ENCODE results near the gene SLC28A2. TPM values are rescaled to one million over a fixed set of nuclear protein-coding genes. Genes with fewer than 3 reads are reported as not detected.
"Not testable (repeated sequence)": the region's sequence is repeated elsewhere in the genome, so short reads cannot be mapped to it uniquely, and the experiment has no call there.

Gene SLC28A2
- polyA plus RNA-seq (ENCODE audit: insufficient read length) = 0.13 TPM

GRCh38 chr15:45251888-45252287, at the start of gene SLC28A2:
SLC28A2 (plus strand) TSS chr15:45252234; CDS start chr15:45253216, 982 bp downstream.
- DNase-seq (ENCODE audit: low read depth) = no peak

GRCh38 chr15:45203182-45203581, 48.9 kb upstream of the SLC28A2 start:
- no peak for DNase-seq (ENCODE audit: low read depth)

- no peak for DNase-seq (ENCODE audit: low read depth)
Measured at GRCh38 chr15:45205192-45205591, 46.8 kb upstream of the SLC28A2 start.

GRCh38 chr15:45212493-45212892, 39.5 kb upstream of the SLC28A2 start:
- DNase-seq (ENCODE audit: low read depth) = no peak

GRCh38 chr15:45221053-45221599, 30.9 kb upstream of the SLC28A2 start:
- no peak for DNase-seq (ENCODE audit: low read depth)

GRCh38 chr15:45221967-45222366, 30.1 kb upstream of the SLC28A2 start:
- DNase-seq (ENCODE audit: low read depth) = no peak

- no peak for DNase-seq (ENCODE audit: low read depth)
Measured at GRCh38 chr15:45224621-45225217, 27.3 kb upstream of the SLC28A2 start.

- DNase-seq (ENCODE audit: low read depth) = no peak
Measured at GRCh38 chr15:45225506-45226273, 26.3 kb upstream of the SLC28A2 start.

GRCh38 chr15:45228931-45229330, 23.1 kb upstream of the SLC28A2 start:
- no peak for DNase-seq (ENCODE audit: low read depth)

- DNase-seq (ENCODE audit: low read depth) = no peak
Measured at GRCh38 chr15:45230245-45230965, 21.6 kb upstream of the SLC28A2 start.

GRCh38 chr15:45231132-45231531, 20.9 kb upstream of the SLC28A2 start:
- DNase-seq (ENCODE audit: low read depth) = no peak

- no peak for DNase-seq (ENCODE audit: low read depth)
Measured at GRCh38 chr15:45231864-45232562, 20.0 kb upstream of the SLC28A2 start.

GRCh38 chr15:45234562-45235235, 17.3 kb upstream of the SLC28A2 start:
- DNase-seq (ENCODE audit: low read depth) = no peak

- DNase-seq (ENCODE audit: low read depth) = not testable (repeated sequence)
Measured at GRCh38 chr15:45236806-45237205, 15.2 kb upstream of the SLC28A2 start.

GRCh38 chr15:45242289-45242688, 9.7 kb upstream of the SLC28A2 start:
- DNase-seq (ENCODE audit: low read depth) = no peak

GRCh38 chr15:45249125-45249780, 2.8 kb upstream of the SLC28A2 start:
- no peak for DNase-seq (ENCODE audit: low read depth)

- no peak for DNase-seq (ENCODE audit: low read depth)
Measured at GRCh38 chr15:45253330-45253729, 1.3 kb downstream of the SLC28A2 start.

GRCh38 chr15:45254405-45254804, 2.4 kb downstream of the SLC28A2 start:
- no peak for DNase-seq (ENCODE audit: low read depth)

- not testable (repeated sequence) for DNase-seq (ENCODE audit: low read depth)
Measured at GRCh38 chr15:45254824-45255223, 2.8 kb downstream of the SLC28A2 start.

GRCh38 chr15:45259796-45260195, 7.8 kb downstream of the SLC28A2 start:
- no peak for DNase-seq (ENCODE audit: low read depth)
